ENCODE results near the gene RNF112.

The RNF112 gene

GRCh38 chr17:19383681-19384470 lies 27.2 kb upstream of the RNF112 start:
- Histone ChIP-seq H4K12ac (ENCODE audit: low read depth, low read length) (no peak overlapping the region), H3K4ac (ENCODE audit: low read depth, low read length) (no peak overlapping the region), H2AK5ac (ENCODE audit: low read length) (no peak overlapping the region), H4K91ac (ENCODE audit: low read depth, low read length) (no peak overlapping the region), H3K79me2 (ENCODE audit: control insufficient read depth, insufficient read depth, low read length, poor library complexity) (peaks cover 4% of the 10 kb centered on the region), H3K23ac (ENCODE audit: low read length) (no peak overlapping the region), H2BK120ac (ENCODE audit: insufficient read depth, low read length, poor library complexity) (no peak overlapping the region), H3K36me3 (ENCODE audit: control insufficient read depth in 1 of 2, insufficient read depth in 2 of 2, low read length in 2 of 2) (peaks cover 57 to 64% of the 10 kb centered on the region in 2 experiments), H2AFZ (ENCODE audit: insufficient read depth, low read length, poor library complexity) (no peak overlapping the region), H3K27me3 (ENCODE audit: insufficient read depth, low read length) (no peaks in the 10 kb centered on the region), H3K4me3 (ENCODE audit: low read depth, low read length) (no peak overlapping the region), H3K18ac (ENCODE audit: low read length) (no peak overlapping the region), H2BK12ac (ENCODE audit: low read length) (no peak overlapping the region), H3K79me1 (ENCODE audit: low read length) (no peaks in the 10 kb centered on the region), H3K14ac (ENCODE audit: low read length) (no peak overlapping the region), H3K4me2 (ENCODE audit: low read length) (no peak overlapping the region), H3K9me3 (ENCODE audit: insufficient read depth, low read depth, low read length) (no peaks in the 10 kb centered on the region), H3K27ac (ENCODE audit: low read depth, low read length) (no peak overlapping the region), H3K4me1 (ENCODE audit: control insufficient read depth in 1 of 2, insufficient read depth in 2 of 2, low read length in 2 of 2) (peaks cover 21 to 26% of the 10 kb centered on the region in 2 experiments), H2BK5ac (ENCODE audit: low read depth, low read length, poor library complexity) (no peak overlapping the region), H3K9ac (ENCODE audit: low read length) (no peak overlapping the region), H4K8ac (ENCODE audit: low read depth, low read length) (no peak overlapping the region)
- WGBS (ENCODE audit: extremely low coverage, insufficient coverage, insufficient read length), result no CpG with 5 or more reads among the region's 6 CpGs
- no peak for DNase-seq

- no peak overlapping the region for H3K23ac ChIP-seq (ENCODE audit: low read length)
- no peak overlapping the region for H2BK120ac ChIP-seq (ENCODE audit: insufficient read depth, low read length, poor library complexity)
- H4K12ac ChIP-seq (ENCODE audit: low read depth, low read length), result no peak overlapping the region
- H3K4me1 ChIP-seq (ENCODE audit: control insufficient read depth in 1 of 2, insufficient read depth in 2 of 2, low read length in 2 of 2), result peaks cover 15 to 20% of the 10 kb centered on the region in 2 experiments
- no peak overlapping the region for H4K91ac ChIP-seq (ENCODE audit: low read depth, low read length)
- H3K4me3 ChIP-seq (ENCODE audit: low read depth, low read length), result no peak overlapping the region
- H2BK5ac ChIP-seq (ENCODE audit: low read depth, low read length, poor library complexity), result no peak overlapping the region
- no peak overlapping the region for H2BK12ac ChIP-seq (ENCODE audit: low read length)
- no CpG with 5 or more reads among the region's 16 CpGs for WGBS (ENCODE audit: extremely low coverage, insufficient coverage, insufficient read length)
- H3K4me2 ChIP-seq (ENCODE audit: low read length), result no peak overlapping the region
- no peak overlapping the region for H3K9ac ChIP-seq (ENCODE audit: low read length)
- DNase-seq, result no peak
- H3K27ac ChIP-seq (ENCODE audit: low read depth, low read length), result no peak overlapping the region
- no peak overlapping the region for H2AK5ac ChIP-seq (ENCODE audit: low read length)
- no peak overlapping the region for H4K8ac ChIP-seq (ENCODE audit: low read depth, low read length)
- H3K36me3 ChIP-seq (ENCODE audit: control insufficient read depth in 1 of 2, insufficient read depth in 2 of 2, low read length in 2 of 2), result peaks cover 54 to 56% of the 10 kb centered on the region in 2 experiments
- H3K27me3 ChIP-seq (ENCODE audit: insufficient read depth, low read length), result no peaks in the 10 kb centered on the region
- no peaks in the 10 kb centered on the region for H3K9me3 ChIP-seq (ENCODE audit: insufficient read depth, low read depth, low read length)
- no peak overlapping the region for H3K18ac ChIP-seq (ENCODE audit: low read length)
- no peak overlapping the region for H3K4ac ChIP-seq (ENCODE audit: low read depth, low read length)
- no peaks in the 10 kb centered on the region for H3K79me1 ChIP-seq (ENCODE audit: low read length)
- no peak overlapping the region for H2AFZ ChIP-seq (ENCODE audit: insufficient read depth, low read length, poor library complexity)
- H3K14ac ChIP-seq (ENCODE audit: low read length), result no peak overlapping the region
- peaks cover 2% of the 10 kb centered on the region for H3K79me2 ChIP-seq (ENCODE audit: control insufficient read depth, insufficient read depth, low read length, poor library complexity)
Measured at GRCh38 chr17:19384723-19385391, 26.2 kb upstream of the RNF112 start.

- Histone ChIP-seq H3K27ac (ENCODE audit: low read depth, low read length) (no peak overlapping the region), H3K4ac (ENCODE audit: low read depth, low read length) (no peak overlapping the region), H2AK5ac (ENCODE audit: low read length) (no peak overlapping the region), H4K12ac (ENCODE audit: low read depth, low read length) (no peak overlapping the region), H3K27me3 (ENCODE audit: insufficient read depth, low read length) (no peaks in the 10 kb centered on the region), H2BK12ac (ENCODE audit: low read length) (no peak overlapping the region), H3K36me3 (ENCODE audit: control insufficient read depth in 1 of 2, insufficient read depth in 2 of 2, low read length in 2 of 2) (peaks cover 50 to 51% of the 10 kb centered on the region in 2 experiments), H3K79me2 (ENCODE audit: control insufficient read depth, insufficient read depth, low read length, poor library complexity) (peaks cover 2% of the 10 kb centered on the region), H3K9ac (ENCODE audit: low read length) (no peak overlapping the region), H3K14ac (ENCODE audit: low read length) (no peak overlapping the region), H2BK120ac (ENCODE audit: insufficient read depth, low read length, poor library complexity) (no peak overlapping the region), H2AFZ (ENCODE audit: insufficient read depth, low read length, poor library complexity) (no peak overlapping the region), H4K91ac (ENCODE audit: low read depth, low read length) (no peak overlapping the region), H3K4me2 (ENCODE audit: low read length) (no peak overlapping the region), H3K18ac (ENCODE audit: low read length) (no peak overlapping the region), H3K4me1 (ENCODE audit: control insufficient read depth in 1 of 2, insufficient read depth in 2 of 2, low read length in 2 of 2) (peaks cover 15 to 20% of the 10 kb centered on the region in 2 experiments), H3K79me1 (ENCODE audit: low read length) (no peaks in the 10 kb centered on the region), H2BK5ac (ENCODE audit: low read depth, low read length, poor library complexity) (no peak overlapping the region), H3K23ac (ENCODE audit: low read length) (no peak overlapping the region), H3K4me3 (ENCODE audit: low read depth, low read length) (no peak overlapping the region), H3K9me3 (ENCODE audit: insufficient read depth, low read depth, low read length) (no peaks in the 10 kb centered on the region), H4K8ac (ENCODE audit: low read depth, low read length) (no peak overlapping the region)
- no CpG with 5 or more reads among the region's 9 CpGs for WGBS (ENCODE audit: extremely low coverage, insufficient coverage, insufficient read length)
- DNase-seq, result no peak
Measured at GRCh38 chr17:19385521-19385983, 25.5 kb upstream of the RNF112 start.

GRCh38 chr17:19386051-19386929 lies 24.7 kb upstream of the RNF112 start:
- H3K14ac ChIP-seq (ENCODE audit: low read length), result peak overlapping the region; percentile 27
- H3K9ac ChIP-seq (ENCODE audit: low read length), result no peak overlapping the region
- peak overlapping the region; percentile 36 for H4K91ac ChIP-seq (ENCODE audit: low read depth, low read length)
- H3K4me3 ChIP-seq (ENCODE audit: low read depth, low read length), result no peak overlapping the region
- no peak overlapping the region for H3K4ac ChIP-seq (ENCODE audit: low read depth, low read length)
- peak; percentile 60 to 67 for DNase-seq
- no peak overlapping the region for H2AK5ac ChIP-seq (ENCODE audit: low read length)
- peaks cover 43% of the 10 kb centered on the region in 2 experiments for H3K36me3 ChIP-seq (ENCODE audit: control insufficient read depth in 1 of 2, insufficient read depth in 2 of 2, low read length in 2 of 2)
- no peak overlapping the region for H2BK12ac ChIP-seq (ENCODE audit: low read length)
- WGBS (ENCODE audit: extremely low coverage, insufficient coverage, insufficient read length), result no CpG with 5 or more reads among the region's 20 CpGs
- H2BK5ac ChIP-seq (ENCODE audit: low read depth, low read length, poor library complexity), result no peak overlapping the region
- H3K79me1 ChIP-seq (ENCODE audit: low read length), result no peaks in the 10 kb centered on the region
- no peaks in the 10 kb centered on the region for H3K27me3 ChIP-seq (ENCODE audit: insufficient read depth, low read length)
- no peak overlapping the region for H4K8ac ChIP-seq (ENCODE audit: low read depth, low read length)
- peak overlapping the region; percentile 36 for H3K4me2 ChIP-seq (ENCODE audit: low read length)
- H3K79me2 ChIP-seq (ENCODE audit: control insufficient read depth, insufficient read depth, low read length, poor library complexity), result peaks cover 2% of the 10 kb centered on the region
- peaks cover 15 to 20% of the 10 kb centered on the region in 2 experiments for H3K4me1 ChIP-seq (ENCODE audit: control insufficient read depth in 1 of 2, insufficient read depth in 2 of 2, low read length in 2 of 2)
- H2BK120ac ChIP-seq (ENCODE audit: insufficient read depth, low read length, poor library complexity), result no peak overlapping the region
- no peak overlapping the region for H3K23ac ChIP-seq (ENCODE audit: low read length)
- H2AFZ ChIP-seq (ENCODE audit: insufficient read depth, low read length, poor library complexity), result no peak overlapping the region
- H3K27ac ChIP-seq (ENCODE audit: low read depth, low read length), result peak overlapping the region; percentile 4
- H3K9me3 ChIP-seq (ENCODE audit: insufficient read depth, low read depth, low read length), result no peaks in the 10 kb centered on the region
- H4K12ac ChIP-seq (ENCODE audit: low read depth, low read length), result no peak overlapping the region
- H3K18ac ChIP-seq (ENCODE audit: low read length), result no peak overlapping the region
